Neutrophil (primary cell): ENCODE data around the gene MEGF11.

Source experiments
- H3K27ac ChIP-seq: fragments of 200-600 bp; sonication (generic); 2 replicates; pipeline ENCODE4 v1.5.1; 2016; ENCODE audit warnings: mild to moderate bottlenecking, moderate library complexity
- H3K27me3 ChIP-seq: fragments of 200-600 bp; sonication (generic); 2 replicates; pipeline ENCODE4 v1.6.0; 2016; ENCODE audit warnings: mild to moderate bottlenecking
- H3K36me3 ChIP-seq: fragments of 200-600 bp; sonication (generic); 2 replicates; pipeline ENCODE4 v1.5.1; 2017
- H3K4me1 ChIP-seq, 2 experiments: fragments of 200-600 bp in 1 of 2; sonication (generic) in 1 of 2; 1 replicate in 1 of 2; 2 replicates in 1 of 2; pipeline versions ENCODE4 v1.5.1 to v1.6.1; 2013 to 2016; ENCODE audit warnings: low read depth in 1 of 2, low read length in 1 of 2, mild to moderate bottlenecking in 1 of 2, moderate library complexity in 1 of 2; ENCODE audit not compliant: control insufficient read depth in 1 of 2, insufficient read depth in 1 of 2
- H3K4me3 ChIP-seq, 2 experiments: fragments of 200-600 bp in 1 of 2; sonication (generic) in 1 of 2; 1 replicate in 1 of 2; 2 replicates in 1 of 2; pipeline ENCODE4 v1.5.1; 2013 to 2016; ENCODE audit warnings: low read depth in 1 of 2, low read length in 1 of 2, mild to moderate bottlenecking in 1 of 2, moderate library complexity in 1 of 2
- H3K9me3 ChIP-seq: fragments of 200-600 bp; sonication (generic); 2 replicates; pipeline ENCODE4 v1.5.1; 2016
- TF ChIP-seq, protein P1 (sequence below): fragments of 200-600 bp; sonication (generic); IDR thresholded peaks from 2 replicates; pipeline ENCODE4 v1.5.1; 2016; ENCODE audit warnings: antibody characterized with exemption

Gene MEGF11

DNA sequence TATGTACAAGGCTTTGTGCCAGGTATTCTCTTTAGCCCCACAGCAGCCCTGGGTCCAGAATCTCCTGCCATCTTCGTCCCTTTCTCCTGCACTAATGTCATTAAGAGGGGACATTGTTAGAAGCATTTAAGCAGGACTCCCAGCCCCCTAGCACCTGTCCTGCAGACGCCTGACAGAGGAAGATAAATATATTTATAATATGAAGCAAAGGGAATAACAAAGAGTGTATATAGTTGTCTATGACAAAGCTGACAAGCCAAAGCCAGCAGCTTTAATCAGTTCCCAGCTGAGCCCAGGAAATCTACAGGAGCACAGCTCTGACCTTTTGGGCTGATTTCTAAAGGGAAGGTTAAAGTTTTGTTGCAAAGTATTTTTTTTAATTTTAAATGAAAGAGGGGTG is 96.0 kb downstream of the MEGF11 start:
- no peaks in the 10 kb centered on the region for H3K36me3 ChIP-seq
- TF ChIP-seq, protein P1, sequence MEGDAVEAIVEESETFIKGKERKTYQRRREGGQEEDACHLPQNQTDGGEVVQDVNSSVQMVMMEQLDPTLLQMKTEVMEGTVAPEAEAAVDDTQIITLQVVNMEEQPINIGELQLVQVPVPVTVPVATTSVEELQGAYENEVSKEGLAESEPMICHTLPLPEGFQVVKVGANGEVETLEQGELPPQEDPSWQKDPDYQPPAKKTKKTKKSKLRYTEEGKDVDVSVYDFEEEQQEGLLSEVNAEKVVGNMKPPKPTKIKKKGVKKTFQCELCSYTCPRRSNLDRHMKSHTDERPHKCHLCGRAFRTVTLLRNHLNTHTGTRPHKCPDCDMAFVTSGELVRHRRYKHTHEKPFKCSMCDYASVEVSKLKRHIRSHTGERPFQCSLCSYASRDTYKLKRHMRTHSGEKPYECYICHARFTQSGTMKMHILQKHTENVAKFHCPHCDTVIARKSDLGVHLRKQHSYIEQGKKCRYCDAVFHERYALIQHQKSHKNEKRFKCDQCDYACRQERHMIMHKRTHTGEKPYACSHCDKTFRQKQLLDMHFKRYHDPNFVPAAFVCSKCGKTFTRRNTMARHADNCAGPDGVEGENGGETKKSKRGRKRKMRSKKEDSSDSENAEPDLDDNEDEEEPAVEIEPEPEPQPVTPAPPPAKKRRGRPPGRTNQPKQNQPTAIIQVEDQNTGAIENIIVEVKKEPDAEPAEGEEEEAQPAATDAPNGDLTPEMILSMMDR, result no peak
- H3K9me3 ChIP-seq, result no peaks in the 10 kb centered on the region
- H3K4me1 ChIP-seq, result no peaks in the 10 kb centered on the region
- no peak overlapping the region for H3K4me3 ChIP-seq
- H3K27ac ChIP-seq, result no peak overlapping the region
- peaks cover 16% of the 10 kb centered on the region for H3K27me3 ChIP-seq

DNA sequence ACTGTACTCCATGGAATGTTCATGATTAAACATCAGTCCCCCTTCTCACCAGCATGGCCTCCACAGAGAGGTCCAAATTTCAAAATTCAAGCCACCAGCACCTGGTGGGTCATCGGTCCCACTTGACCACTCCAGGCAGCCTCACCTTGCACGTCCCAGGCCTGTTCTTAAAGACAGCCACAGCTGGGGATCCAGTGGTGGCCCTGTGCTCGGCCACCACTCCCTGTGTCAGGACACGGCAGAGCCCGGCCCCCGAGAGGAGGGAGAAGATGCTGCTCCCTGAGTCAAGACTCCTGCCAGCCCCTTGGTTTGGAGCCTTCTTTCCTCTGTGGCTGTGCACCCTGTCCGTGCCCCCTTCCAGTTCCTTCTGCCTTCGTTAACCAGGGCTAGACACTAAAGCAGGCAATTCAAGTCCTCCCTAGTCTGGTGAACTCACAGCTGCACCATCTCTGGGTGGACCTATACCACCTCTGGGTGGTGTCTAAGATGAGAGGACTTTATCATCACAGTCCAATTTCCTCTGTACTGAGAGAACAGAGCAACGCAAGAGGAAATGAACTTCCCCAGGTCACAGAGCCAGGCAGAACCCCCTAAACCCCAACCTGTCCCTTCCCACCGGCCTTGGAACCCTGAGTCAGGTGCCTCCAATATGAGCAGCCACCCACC is 97.1 kb downstream of the MEGF11 start:
- H3K9me3 ChIP-seq, result no peaks in the 10 kb centered on the region
- H3K4me3 ChIP-seq, result no peak overlapping the region
- no peaks in the 10 kb centered on the region for H3K4me1 ChIP-seq
- TF ChIP-seq, protein P1, result no peak
- no peaks in the 10 kb centered on the region for H3K36me3 ChIP-seq
- H3K27me3 ChIP-seq, result peaks cover 16% of the 10 kb centered on the region
- H3K27ac ChIP-seq, result no peak overlapping the region

DNA sequence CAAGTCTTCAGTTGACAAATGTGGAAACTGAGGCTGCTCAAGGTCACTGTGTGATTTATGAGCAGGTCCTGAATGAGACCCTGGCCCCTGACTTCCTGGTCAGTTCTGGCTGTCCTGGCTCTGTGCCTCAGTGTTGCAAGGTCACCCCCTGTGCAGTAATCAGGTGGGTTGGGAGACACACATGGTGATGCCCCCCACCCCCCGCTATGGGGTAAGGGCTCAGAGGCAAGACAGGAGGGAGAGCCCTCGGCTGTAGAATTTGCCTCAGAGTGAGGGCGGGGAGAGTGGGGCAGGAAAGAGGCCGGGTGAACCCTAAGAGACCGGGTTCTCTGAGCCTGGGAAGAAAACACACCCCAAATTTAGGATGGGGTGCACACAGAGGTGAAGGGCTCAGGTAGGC is 98.5 kb downstream of the MEGF11 start:
- TF ChIP-seq, protein P1, result no peak
- Histone ChIP-seq H3K4me3 (no peak overlapping the region), H3K36me3 (no peaks in the 10 kb centered on the region), H3K4me1 (no peaks in the 10 kb centered on the region), H3K27me3 (peaks cover 16% of the 10 kb centered on the region), H3K27ac (no peak overlapping the region), H3K9me3 (no peaks in the 10 kb centered on the region)

DNA sequence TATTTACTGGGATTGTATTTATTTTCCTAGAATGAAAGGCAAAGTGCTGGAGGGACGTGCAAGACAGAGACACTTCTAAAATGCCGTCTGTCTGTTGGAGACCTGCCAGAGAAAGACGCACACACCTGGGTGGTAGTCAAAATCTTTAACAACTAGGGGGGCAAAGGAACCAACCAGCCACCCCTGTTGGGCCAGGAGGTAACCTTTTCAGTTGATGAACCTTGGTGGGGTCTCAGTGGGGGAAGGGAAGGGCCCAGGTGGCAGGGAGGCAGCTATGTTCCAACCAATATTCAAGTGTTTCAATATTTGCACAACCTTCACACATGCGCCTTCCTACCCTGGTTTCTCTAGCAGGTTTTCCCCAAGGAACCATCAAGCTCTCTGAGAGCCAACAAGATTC is 99.0 kb downstream of the MEGF11 start:
- Histone ChIP-seq H3K27ac (no peak overlapping the region), H3K27me3 (peaks cover 16% of the 10 kb centered on the region)

DNA sequence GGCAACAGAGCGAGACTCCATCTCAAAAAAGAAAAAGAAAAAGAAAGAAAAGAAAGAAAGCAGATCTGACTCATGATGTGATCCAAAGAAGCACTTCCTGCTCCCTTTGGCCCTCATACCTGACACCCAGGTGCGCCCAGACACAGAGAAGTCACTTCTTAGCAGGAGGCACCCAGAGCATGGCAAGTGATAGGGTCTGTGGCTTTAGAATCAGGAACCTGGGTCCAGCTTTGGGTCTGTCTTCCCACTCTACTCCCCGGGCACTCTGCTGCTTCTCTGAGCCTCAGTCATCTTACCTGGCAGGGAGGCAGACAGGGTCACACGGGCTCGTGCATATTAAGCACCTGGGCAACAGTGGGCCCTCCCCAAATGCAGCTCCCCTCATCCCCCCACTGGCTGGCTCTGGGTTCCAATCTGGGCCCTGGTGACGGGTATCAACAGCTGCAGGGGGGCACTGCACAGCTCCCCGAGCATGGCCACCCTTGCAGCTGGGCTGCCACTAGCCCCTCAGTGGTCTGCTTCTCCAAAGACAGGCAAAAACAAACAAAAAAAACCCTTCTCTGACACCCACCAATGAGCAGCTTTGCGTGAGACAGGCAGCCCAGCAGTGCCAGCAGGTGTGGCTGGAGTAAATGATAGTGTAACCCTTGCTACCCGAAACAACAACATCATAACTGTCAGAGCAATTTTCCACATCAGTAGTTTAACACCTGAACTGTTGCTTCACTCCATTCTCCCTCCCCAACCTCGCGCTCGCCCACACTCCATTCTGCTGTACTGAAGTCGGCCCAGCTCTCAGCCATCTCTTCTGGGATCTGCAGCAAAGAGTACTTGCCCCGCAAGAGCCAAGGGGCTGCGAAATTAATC is 99.8 kb downstream of the MEGF11 start:
- Histone ChIP-seq H3K4me1 (peaks cover 0 to under 1% of the 10 kb centered on the region in 2 experiments), H3K27ac (no peak overlapping the region), H3K4me3 (no peak overlapping the region), H3K9me3 (no peaks in the 10 kb centered on the region), H3K27me3 (peaks cover 16% of the 10 kb centered on the region), H3K36me3 (no peaks in the 10 kb centered on the region)
- TF ChIP-seq, protein P1, result no peak

More for the DNA sequence above, 99.0 kb downstream of the MEGF11 start:
- Histone ChIP-seq H3K4me3 (no peak overlapping the region), H3K4me1 (no peaks in the 10 kb centered on the region), H3K9me3 (no peaks in the 10 kb centered on the region), H3K36me3 (no peaks in the 10 kb centered on the region)
- TF ChIP-seq, protein P1, result no peak
